Stomach (tissue), 9 donors: ENCODE measurements around the gene SENP8. TPM values are rescaled to one million over a fixed set of nuclear protein-coding genes. Genes with fewer than 3 reads are reported as not detected.

Source experiments
- DNase-seq, 2 donors: peaks; one replicate each; pipeline versions ENCODE4 v3.0.0 to v3.0.0-alpha.2; 2013 to 2019
- H3K27ac ChIP-seq, 5 donors: fragments of 200-600 bp in 4 of 5; sonication (generic) in 4 of 5; one replicate each; pipeline ENCODE4 v1.5.1; 2013 to 2019; ENCODE audit warnings: mild to moderate bottlenecking in 1 of 5, moderate library complexity in 1 of 5
- H3K27me3 ChIP-seq, 3 donors: fragments of 200-600 bp; sonication (generic); one replicate each; pipeline ENCODE4 v1.5.1; 2017 to 2019; ENCODE audit warnings: mixed run types in 1 of 3
- H3K36me3 ChIP-seq, 4 donors: fragments of 200-600 bp; sonication (generic); 1 replicate in 3 of 4; 2 replicates in 1 of 4; pipeline ENCODE4 v1.5.1; 2016 to 2019
- H3K4me1 ChIP-seq, 4 donors: fragments of 200-600 bp; sonication (generic); one replicate each; pipeline ENCODE4 v1.5.1; 2016 to 2019
- H3K4me3 ChIP-seq, 4 donors: fragments of 200-600 bp; sonication (generic) in 3 of 4; one replicate each; pipeline ENCODE4 v1.5.1; 2016 to 2019; ENCODE audit warnings: mild to moderate bottlenecking in 1 of 4
- H3K9me3 ChIP-seq, 4 donors: fragments of 200-600 bp; sonication (generic); one replicate each; pipeline ENCODE4 v1.5.1; 2016 to 2019
- CTCF ChIP-seq, 7 experiments: fragments of 450-650 bp in 4 of 7; fragments of 200-600 bp in 3 of 7; sonication (generic) in 3 of 7; IDR thresholded peaks; one replicate each; pipeline ENCODE4 v1.5.1; 2016 to 2019; ENCODE audit warnings: antibody characterized with exemption in 7 of 7, control low read depth in 2 of 7, mild to moderate bottlenecking in 1 of 7
- EP300 ChIP-seq: sonication (generic); formaldehyde crosslinking; IDR thresholded peaks from one replicate; pipeline ENCODE4 v1.6.1; 2017; ENCODE audit warnings: antibody characterized with exemption
- POLR2A ChIP-seq, 4 donors: fragments of 450-650 bp; IDR thresholded peaks; one replicate each; pipeline ENCODE4 v1.6.1; 2016; ENCODE audit warnings: antibody characterized with exemption in 4 of 4, control low read depth in 2 of 4, mild to moderate bottlenecking in 1 of 4, moderate library complexity in 1 of 4
- POLR2AphosphoS5 ChIP-seq, 3 donors: sonication (generic); formaldehyde crosslinking; IDR thresholded peaks; one replicate each; pipeline ENCODE4 v1.6.1; 2016; ENCODE audit warnings: antibody characterized with exemption in 3 of 3
- WGBS, 5 donors: extraction: QIAGEN DNeasy Blood & Tissue Kit in 3 of 5; methylation state at CpG; one replicate each; pipeline versions ENCODE4 v1.1.5 to v1.1.7; 2013 to 2018; 5-methylcytosine and 5-hydroxymethylcytosine counted together
- intact Hi-C: fragments of 100-400 bp; cut with DNase I; formaldehyde crosslinking; loops from one replicate; pipeline ENCODE4 v1.15.1; 2023; ENCODE audit warnings: low total_unique reads
- polyA plus RNA-seq, 3 donors: library from polyadenylated mRNA; stranded (reverse); fragments of 200-250 nt; gene quantifications; one replicate each; pipeline ENCODE4 v1.2.3, GENCODE V29; 2013
- total RNA-seq, 5 donors: library from RNA; depleted of rRNA; stranded (reverse); fragments of >200 nt; gene quantifications; one replicate each; pipeline versions ENCODE4 v1.1.0 to v1.2.3, GENCODE V29; 2014 to 2016
- donor health status: healthy with polysubstance abuse.
- donor health status: Bipolar disorder and iron deficiency.
- donor health status: healthy.

Gene SENP8
- total and polyA plus RNA-seq, 8 donors = 0.45 to 3.8 (median 2.2) TPM; not detected in 1

GRCh38 chr15:72113347-72114031 is 4.7 kb upstream of the SENP8 start:
- peaks cover 9 to 81% (median 42%) of the 10 kb centered on the region in 4 donors for H3K4me1 ChIP-seq
- no peak for DNase-seq
- no peaks in the 10 kb centered on the region for H3K9me3 ChIP-seq
- no peaks in the 10 kb centered on the region for H3K27me3 ChIP-seq
- H3K36me3 ChIP-seq = no peaks in the 10 kb centered on the region
- no peak for TF ChIP-seq POLR2AphosphoS5 (IDR thresholded peaks at IDR 0.05)
- no peak for TF ChIP-seq CTCF (IDR thresholded peaks at IDR 0.05)
- TF ChIP-seq EP300 = no peak
- TF ChIP-seq POLR2A (IDR thresholded peaks at IDR 0.05) = no peak
- WGBS, 5 donors = 64 to 78% (median 73%) methylated on average over 4 of the region's 4 CpGs
- no peak overlapping the region for H3K4me3 ChIP-seq
- intact Hi-C loops = no loop called here
- H3K27ac ChIP-seq = peak overlapping the region in 2 of 5 donors; percentile 17 to 39

- TF ChIP-seq POLR2A (IDR thresholded peaks at IDR 0.05) = no peak
- no peak for TF ChIP-seq POLR2AphosphoS5 (IDR thresholded peaks at IDR 0.05)
- TF ChIP-seq CTCF (IDR thresholded peaks at IDR 0.05) = no peak
- no peak for TF ChIP-seq EP300
- H3K4me1 ChIP-seq = peaks cover 17 to 68% (median 41%) of the 10 kb centered on the region in 4 donors
- peak in 1 of 2 donors; percentile 74 for DNase-seq
- H3K27ac ChIP-seq = peak overlapping the region; percentile 86 to 97 (median 94)
- no peaks in the 10 kb centered on the region for H3K36me3 ChIP-seq
- WGBS, 5 donors = 1 to 2% (median 2%) methylated on average over 24 of the region's 24 CpGs
- H3K9me3 ChIP-seq = no peaks in the 10 kb centered on the region
- intact Hi-C loops = no loop called here
- no peaks in the 10 kb centered on the region for H3K27me3 ChIP-seq
- H3K4me3 ChIP-seq = peak overlapping the region; percentile 84 to 93 (median 90)
Observed at GRCh38 chr15:72116731-72117485, 1.3 kb upstream of the SENP8 start.

GRCh38 chr15:72117486-72118016 is 652 bp upstream of the SENP8 start:
- intact Hi-C loops = no loop called here
- Histone ChIP-seq H3K4me3 (peak overlapping the region; percentile 84 to 93 (median 90)), H3K9me3 (no peaks in the 10 kb centered on the region), H3K36me3 (no peaks in the 10 kb centered on the region), H3K4me1 (peaks cover 17 to 62% (median 38%) of the 10 kb centered on the region in 4 donors), H3K27ac (peak overlapping the region; percentile 86 to 97 (median 94)), H3K27me3 (no peaks in the 10 kb centered on the region)
- TF ChIP-seq POLR2A (IDR thresholded peaks at IDR 0.05) (peak in 1 of 4 donors; percentile 56), CTCF (IDR thresholded peaks at IDR 0.05) (no peak), EP300 (no peak), POLR2AphosphoS5 (IDR thresholded peaks at IDR 0.05) (peak in 1 of 3 donors; percentile 23)
- WGBS, 5 donors = 0 to 1% (median 0%) methylated on average over 15 to 59 of the region's 59 CpGs
- DNase-seq = peak; percentile 79 to 91

- Histone ChIP-seq H3K4me3 (no peak overlapping the region), H3K36me3 (no peaks in the 10 kb centered on the region), H3K4me1 (peaks cover 0 to 10% (median 3%) of the 10 kb centered on the region in 4 donors), H3K27ac (no peak overlapping the region), H3K9me3 (no peaks in the 10 kb centered on the region), H3K27me3 (no peaks in the 10 kb centered on the region)
- TF ChIP-seq EP300 (no peak), POLR2A (IDR thresholded peaks at IDR 0.05) (no peak), CTCF (IDR thresholded peaks at IDR 0.05) (no peak), POLR2AphosphoS5 (IDR thresholded peaks at IDR 0.05) (no peak)
- no peak for DNase-seq
- WGBS, 5 donors = 22 to 55% (median 32%) methylated on average over 1 of the region's 1 CpG
- intact Hi-C loops = no loop called here
Observed at GRCh38 chr15:72124218-72124617, 6.0 kb downstream of the SENP8 start.
